T47D (cell line): ENCODE results near the gene JPH3.

Experiments
- DNase-seq, 2 experiments: peaks; one replicate each; pipeline versions ENCODE4 v3.0.0 to v3.0.0-alpha.2; 2011 to 2012; ENCODE audit warnings: low read depth in 1 of 2, low spot score in 1 of 2
- JUND ChIP-seq: IDR thresholded peaks from 2 replicates; pipeline ENCODE4 v1.6.1; 2012; ENCODE audit warnings: low read depth
- in situ Hi-C: cut with HindIII; loops from 2 replicates; pipeline ENCODE4 v1.10.0; 2016; ENCODE audit warnings: low sequenced_read_pairs, low pct_unique_long_range_greater_than_20kb

The JPH3 gene

DNA sequence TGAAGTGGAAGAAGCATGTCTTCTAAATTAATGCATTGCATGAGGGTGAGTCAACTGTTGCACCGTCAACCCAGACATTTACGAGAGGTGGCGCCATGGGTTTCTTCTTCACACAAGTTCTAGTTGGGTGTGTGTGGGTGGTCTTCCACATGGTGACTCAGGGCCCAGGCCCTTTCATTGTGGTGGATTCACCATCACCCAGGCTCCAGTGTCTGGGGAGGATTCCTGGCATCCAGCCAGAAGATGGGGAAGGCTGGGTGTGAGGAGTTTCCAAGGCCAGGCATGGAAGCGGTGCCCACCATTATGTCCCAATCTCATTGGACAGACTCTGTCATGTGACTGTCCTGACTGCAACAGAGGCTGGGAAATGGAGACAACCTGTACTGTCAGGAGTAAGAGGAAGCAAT is 21.4 kb upstream of the JPH3 start:
- DNase-seq: no peak
- no peak for TF ChIP-seq JUND
- in situ Hi-C loops: no loop called here

DNA sequence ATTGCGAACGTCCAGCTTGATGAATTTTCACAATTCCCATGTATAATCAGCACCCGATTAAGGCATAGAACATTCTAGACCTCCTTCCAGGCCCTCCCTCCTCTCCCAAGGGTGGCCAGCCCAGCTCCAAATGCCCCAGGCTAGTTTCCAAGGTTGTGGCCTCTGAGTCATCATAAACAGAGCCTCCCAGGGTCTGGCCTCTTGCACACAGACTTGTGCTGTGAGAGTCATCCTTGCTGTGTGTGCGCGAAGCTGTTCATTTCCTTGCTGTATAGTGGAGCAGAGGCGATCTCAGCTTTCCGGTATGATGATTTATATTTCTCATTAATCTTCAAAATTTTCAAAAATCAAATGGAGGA is 20.5 kb upstream of the JPH3 start:
- DNase-seq: peak in 1 of 2 experiments; percentile 62
- no peak for TF ChIP-seq JUND
- in situ Hi-C loops: no loop called here

DNA sequence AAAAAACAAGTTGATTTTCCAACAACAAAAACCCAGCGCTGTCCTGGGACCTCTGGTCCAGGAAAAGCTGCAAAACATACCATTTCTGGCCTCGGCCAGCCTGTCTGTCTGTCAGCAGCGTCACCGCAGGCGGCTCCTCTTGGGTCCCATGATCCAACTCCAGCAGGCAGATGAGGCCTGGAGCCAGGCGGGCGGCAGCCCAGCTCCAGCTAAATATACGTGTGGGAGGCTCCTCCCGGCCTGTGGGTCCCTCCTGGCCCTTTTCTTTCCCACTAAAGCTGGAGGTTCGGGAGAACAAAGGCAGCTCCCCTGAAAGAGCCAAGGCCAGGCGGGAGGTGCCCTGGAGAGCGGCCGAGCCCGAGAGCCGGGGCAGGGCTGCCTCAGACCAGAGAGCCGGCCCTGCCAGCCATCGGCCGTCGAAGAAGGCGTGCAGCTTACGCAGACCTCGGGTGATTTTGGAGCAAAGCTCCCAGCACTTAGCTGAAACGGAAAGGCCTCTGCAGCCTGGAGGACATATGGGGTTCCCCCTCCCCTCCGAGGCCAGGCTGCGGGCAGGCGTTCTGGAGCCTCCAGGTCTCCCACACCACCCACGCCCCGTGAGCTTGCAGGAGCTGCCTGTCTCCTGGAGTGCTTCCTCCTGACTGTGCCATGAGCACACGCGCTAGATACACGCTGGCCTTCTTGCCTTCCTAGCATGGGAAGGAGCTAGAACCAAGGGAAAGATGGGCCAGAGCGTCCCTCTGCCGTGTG is 19.9 kb upstream of the JPH3 start:
- in situ Hi-C loops: no loop called here
- no peak for TF ChIP-seq JUND
- DNase-seq: no peak

DNA sequence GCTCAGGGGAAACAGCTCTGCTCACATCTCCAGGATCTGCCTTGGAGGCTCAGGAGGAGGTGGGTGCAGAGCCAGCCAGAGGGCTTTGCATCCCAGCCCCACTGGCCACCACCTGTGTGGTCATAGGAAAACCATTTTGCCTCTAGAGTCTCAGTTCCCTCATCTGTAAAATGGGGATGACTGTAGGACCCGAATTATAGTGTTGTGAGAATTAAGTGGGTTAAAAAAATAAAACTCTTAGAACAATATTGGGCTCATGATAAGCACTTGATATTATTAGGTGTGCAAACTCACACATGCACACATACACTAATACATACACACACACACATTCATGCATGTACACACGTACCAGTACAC is 19.4 kb upstream of the JPH3 start:
- in situ Hi-C loops: no loop called here
- no peak for DNase-seq
- no peak for TF ChIP-seq JUND

DNA sequence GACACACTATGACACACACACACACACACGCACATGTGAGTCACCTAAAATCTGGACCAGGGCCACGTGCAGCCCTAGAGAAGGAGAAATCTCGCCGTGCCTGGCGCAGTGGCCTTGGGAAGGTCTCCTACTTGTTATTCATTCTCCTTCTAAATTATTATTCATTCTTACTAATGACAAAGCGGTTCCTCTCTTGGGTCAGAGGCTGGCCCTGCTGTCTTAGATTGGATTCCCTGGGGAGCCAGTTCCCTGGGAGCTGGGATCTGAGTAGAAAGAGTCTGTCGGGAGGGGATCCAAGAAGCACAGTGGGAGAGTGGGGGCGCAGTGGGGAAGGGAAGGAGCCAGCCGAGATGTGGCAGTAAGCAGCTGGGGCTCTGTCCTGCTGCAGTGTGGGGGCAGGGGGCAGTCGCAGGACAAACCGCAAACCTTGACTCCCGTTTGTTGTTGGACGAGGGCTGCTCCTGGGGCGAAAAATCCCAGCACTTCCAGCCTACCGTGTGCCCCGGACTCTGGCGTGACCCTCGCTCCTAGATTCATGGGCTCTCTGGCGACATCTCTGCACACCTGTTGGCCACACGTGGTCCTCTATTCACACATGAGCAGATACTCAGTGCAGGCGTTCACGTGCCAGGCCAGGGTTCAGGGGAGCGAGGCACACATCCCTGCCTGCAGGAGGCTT is 18.7 kb upstream of the JPH3 start:
- in situ Hi-C loops: no loop called here
- TF ChIP-seq JUND: no peak
- DNase-seq: no peak

DNA sequence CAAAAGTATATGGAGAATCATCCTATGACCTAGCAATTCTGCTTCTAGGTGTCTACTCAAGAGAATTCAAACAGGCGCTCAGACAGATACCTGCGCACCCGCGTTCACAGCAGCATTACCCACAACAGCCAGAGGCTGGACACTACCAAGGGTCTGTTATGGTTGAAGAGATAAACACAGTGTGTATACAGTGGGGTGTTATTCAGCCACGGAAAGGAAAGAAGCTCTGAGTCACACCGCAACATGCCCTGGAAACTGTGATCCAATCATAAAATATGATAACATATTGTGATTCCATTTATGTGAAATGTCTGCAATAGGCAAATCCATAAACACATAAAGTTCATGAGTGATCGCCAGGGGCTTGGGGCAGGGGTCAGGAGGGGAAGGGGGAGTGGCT is 18.0 kb upstream of the JPH3 start:
- no peak for DNase-seq
- no peak for TF ChIP-seq JUND
- in situ Hi-C loops: no loop called here

DNA sequence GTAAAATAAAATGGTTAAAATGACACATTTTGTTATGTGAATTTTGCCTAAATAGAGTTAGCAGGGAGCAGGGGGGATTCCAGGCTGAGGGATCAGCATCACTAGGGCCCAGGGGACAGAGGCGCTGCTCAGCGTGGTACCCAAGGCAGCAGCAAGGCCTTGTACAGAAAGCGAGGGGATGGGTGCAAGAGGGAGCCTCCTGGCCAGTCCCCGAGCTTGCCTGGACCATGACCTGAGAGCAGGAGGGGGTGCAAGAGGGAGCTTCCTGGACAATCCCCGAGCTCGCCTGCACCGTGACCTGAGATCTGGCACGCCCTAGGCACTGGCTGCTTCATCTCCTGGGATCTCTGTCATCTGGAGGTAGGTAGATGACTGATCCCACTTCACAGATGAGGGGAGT is 17.3 kb upstream of the JPH3 start:
- no peak for DNase-seq
- no peak for TF ChIP-seq JUND
- in situ Hi-C loops: no loop called here

DNA sequence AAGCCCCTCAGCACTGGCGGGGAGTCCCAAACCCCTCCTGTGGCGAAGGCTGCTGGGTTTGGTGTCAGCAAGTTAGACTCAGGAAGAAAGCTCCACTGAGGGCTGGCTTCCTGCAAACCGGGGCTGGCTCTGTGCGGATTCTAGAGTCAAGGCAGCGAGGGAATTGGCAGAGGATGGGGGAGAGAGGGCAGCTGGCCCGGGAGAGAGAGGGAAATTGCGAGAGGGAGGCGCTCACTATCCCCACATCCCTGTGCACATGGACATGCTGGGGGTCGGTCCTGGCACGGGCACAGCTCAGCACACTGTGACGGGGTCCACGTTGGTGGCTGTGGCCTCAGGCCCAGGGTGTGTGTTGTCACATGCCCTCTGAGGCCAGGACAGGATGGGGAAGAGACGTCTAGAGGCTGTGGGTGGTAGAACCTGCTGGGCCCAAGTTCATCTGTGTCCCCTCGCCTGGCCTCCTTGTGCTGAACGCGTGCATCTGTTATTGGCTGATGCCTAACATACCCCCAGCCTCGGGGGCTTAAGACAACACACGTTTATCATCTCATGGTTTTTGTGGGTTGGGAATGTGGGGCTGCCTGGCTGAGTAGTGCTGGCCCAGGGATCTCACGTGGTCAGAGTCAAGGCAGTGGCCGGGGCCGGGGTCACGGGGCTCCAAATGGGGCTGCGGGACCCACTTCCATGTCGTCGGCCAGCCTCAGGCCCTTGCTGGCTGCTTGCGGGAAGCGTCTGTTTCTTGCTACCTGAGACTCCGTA is 16.7 kb upstream of the JPH3 start:
- DNase-seq: no peak
- no peak for TF ChIP-seq JUND
- in situ Hi-C loops: no loop called here

DNA sequence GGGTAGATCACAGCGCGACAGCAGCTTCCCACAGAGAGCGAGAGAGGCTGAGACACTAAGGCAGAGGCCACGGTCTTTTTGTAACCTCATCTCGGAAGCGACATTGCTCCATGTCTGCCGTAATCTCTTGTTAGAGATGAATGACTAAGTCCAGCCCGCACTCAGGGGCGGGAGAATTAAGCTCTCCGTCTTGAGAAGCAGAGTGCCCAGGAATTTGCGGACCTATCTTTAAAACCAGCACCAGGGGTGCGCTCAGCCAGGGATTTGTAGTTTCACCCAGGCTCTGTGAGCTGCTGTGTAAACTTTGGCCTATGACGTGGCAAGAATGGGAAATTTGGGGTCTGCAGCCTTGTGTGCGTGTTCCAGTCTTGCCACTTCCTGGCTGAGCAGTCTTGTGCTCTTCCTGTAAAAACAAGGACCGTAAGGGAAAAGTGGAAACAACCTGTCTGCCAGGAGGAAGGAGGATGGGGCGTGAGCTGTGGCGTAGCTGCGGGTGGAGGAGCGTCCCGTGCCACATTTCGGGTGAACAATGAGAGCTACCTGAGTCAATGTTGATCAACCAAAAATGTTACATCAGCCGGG is 16.0 kb upstream of the JPH3 start:
- no peak for DNase-seq
- no peak for TF ChIP-seq JUND
- in situ Hi-C loops: no loop called here

DNA sequence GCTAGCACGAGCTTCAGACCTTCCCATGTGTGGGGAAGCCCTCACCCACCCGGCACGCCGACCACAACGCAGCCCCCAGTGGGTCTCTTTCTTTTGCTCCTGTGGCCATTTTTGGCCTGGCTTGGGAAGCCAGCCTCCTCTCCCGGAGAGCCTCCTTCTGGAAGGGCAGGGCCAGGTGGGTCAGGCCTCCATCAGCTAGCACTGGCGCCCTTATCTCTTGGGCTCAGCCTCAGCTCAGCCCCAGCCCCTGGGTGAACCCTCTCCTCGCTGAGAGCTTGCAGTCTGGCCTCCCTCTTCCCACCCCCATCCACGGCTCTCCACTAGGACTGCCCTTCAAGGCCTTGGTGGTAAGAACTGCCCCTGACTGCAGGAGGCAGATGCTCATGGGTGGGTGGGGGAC is 14.7 kb upstream of the JPH3 start:
- DNase-seq: no peak
- TF ChIP-seq JUND: no peak
- in situ Hi-C loops: no loop called here

DNA sequence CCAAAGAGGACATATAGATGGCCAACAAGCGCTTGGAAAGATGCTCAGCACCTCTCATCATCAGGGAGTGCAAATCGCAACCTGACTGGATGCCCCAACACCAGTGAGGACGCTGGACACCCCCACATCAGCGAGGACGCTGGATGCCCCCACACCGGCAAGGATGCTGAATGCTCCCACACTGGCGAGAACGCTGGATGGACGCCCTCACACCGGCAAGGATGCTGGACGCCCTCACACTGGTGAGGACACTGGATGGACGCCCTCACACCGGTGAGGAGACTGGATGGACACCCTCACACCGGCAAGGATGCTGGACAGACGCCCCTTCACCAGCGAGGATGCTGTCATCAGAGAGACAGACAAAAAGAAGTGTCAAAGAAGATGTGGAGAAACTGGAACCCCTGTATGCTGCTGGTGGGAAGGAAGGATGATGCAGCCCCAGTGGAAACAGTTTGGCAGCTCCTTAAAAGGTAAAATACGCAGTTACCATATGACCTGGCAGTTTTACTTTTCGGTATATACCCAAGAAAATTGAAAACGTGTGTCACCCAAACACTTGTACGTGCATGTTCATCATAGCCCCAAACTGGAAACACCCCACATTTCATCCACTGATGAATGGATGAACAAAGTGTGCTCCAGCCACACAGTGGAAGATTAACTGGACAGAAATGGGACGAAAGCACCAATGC is 10.1 kb upstream of the JPH3 start:
- DNase-seq: no peak
- in situ Hi-C loops: no loop called here
- TF ChIP-seq JUND: no peak

DNA sequence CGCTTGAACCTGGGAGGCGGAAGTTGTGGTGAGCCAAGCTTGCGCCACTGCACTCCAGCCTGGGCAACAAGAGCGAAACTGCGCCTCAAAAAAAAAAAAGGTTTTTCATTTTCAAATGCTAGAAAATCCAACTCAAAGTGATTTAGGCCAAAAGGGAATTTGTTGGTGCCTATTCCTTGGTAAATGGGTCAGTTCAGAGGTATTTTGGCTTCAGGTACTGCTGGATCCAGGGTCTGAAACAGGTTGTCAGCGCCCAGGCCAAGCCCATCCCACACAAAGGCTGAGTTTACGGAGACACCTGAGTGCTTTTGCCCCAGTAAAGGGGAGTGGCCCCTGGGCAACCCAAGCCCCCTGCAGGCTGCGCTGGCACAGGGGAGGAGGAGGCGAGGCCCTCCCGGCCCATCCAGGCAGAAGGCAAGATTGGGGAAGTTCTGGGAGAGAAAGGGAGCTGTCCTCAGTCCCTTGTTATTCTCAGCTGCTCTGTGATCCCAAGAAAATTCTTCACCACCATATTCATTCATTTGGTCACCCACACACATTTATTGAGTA is 8.5 kb upstream of the JPH3 start:
- no peak for TF ChIP-seq JUND
- no peak for DNase-seq
- in situ Hi-C loops: no loop called here
